ENCODE results near the gene NELFCD.
"Not testable (repeated sequence)": the region's sequence is repeated elsewhere in the genome, so short reads cannot be mapped to it uniquely, and the experiment has no call there.

Gene NELFCD

DNA sequence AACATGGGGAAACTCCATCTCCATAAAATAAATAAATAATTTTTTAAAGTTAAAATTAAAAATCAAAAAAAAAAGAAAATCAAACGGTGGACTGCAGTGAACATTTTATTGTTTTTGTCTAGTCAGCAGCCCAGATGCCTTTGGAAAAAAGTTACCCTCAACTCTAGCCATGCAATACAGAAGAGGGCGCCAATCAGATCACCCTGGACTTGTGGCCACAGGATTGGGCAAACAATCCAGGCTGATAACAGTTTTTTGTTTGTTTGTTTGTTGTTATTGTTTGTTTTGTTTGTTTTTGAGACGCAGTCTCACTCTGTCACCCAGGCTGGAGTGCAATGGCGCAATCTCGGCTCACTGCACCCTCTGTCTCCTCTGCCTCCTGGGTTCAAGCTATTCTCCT lies 30.5 kb upstream of the NELFCD start:
- H3K4me1 ChIP-seq (ENCODE audit: control insufficient read depth in 5 of 5, insufficient read depth in 5 of 5, low read length in 5 of 5) = no peaks in the 10 kb centered on the region
- no peak overlapping the region for H3K27ac ChIP-seq (ENCODE audit: low read depth, low read length)
- no peak overlapping the region for H3K9ac ChIP-seq (ENCODE audit: low read length in 5 of 5)
- no peaks in the 10 kb centered on the region for H3K36me3 ChIP-seq (ENCODE audit: control insufficient read depth in 5 of 5, insufficient read depth in 5 of 5, low read length in 5 of 5)
- H3K4me3 ChIP-seq (ENCODE audit: low read depth in 1 of 5, low read length in 5 of 5) = no peak overlapping the region
- H3K27me3 ChIP-seq (ENCODE audit: control insufficient read depth in 5 of 5, insufficient read depth in 4 of 5, low read length in 5 of 5) = peaks cover 0 to 3% (median 0%) of the 10 kb centered on the region in 5 donors
- no peaks in the 10 kb centered on the region for H3K9me3 ChIP-seq (ENCODE audit: control insufficient read depth in 5 of 5, low read length in 5 of 5)

DNA sequence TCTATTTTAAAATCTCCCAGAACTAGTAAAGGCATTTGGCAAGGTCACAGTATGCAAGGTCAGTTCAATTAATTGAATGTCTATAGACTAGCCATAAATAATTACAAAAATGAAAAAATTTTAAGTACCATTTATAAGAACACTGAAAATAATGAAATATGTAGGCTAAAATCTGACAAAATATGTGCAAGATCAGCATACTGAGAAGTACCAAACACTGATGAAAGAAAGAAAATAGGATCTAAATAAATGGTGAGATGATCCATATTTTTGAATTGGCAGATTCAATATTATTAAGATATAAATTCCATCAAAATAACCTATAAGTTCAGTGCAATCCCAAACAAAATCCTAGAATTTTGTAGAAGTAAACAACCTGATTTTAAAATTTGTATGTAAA lies 28.0 kb upstream of the NELFCD start:
- no peak overlapping the region for H3K4me3 ChIP-seq (ENCODE audit: low read depth in 1 of 5, low read length in 5 of 5)
- no peak overlapping the region for H3K27ac ChIP-seq (ENCODE audit: low read depth, low read length)
- H3K27me3 ChIP-seq (ENCODE audit: control insufficient read depth in 5 of 5, insufficient read depth in 4 of 5, low read length in 5 of 5) = peaks cover 0 to 3% (median 0%) of the 10 kb centered on the region in 5 donors
- no peaks in the 10 kb centered on the region for H3K36me3 ChIP-seq (ENCODE audit: control insufficient read depth in 5 of 5, insufficient read depth in 5 of 5, low read length in 5 of 5)
- H3K9ac ChIP-seq (ENCODE audit: low read length in 5 of 5) = no peak overlapping the region
- no peaks in the 10 kb centered on the region for H3K4me1 ChIP-seq (ENCODE audit: control insufficient read depth in 5 of 5, insufficient read depth in 5 of 5, low read length in 5 of 5)
- H3K9me3 ChIP-seq (ENCODE audit: control insufficient read depth in 5 of 5, low read length in 5 of 5) = no peaks in the 10 kb centered on the region

- Histone ChIP-seq H3K4me3 (ENCODE audit: low read depth in 1 of 5, low read length in 5 of 5) (no peak overlapping the region), H3K27ac (ENCODE audit: low read depth, low read length) (no peak overlapping the region), H3K36me3 (ENCODE audit: control insufficient read depth in 5 of 5, insufficient read depth in 5 of 5, low read length in 5 of 5) (no peaks in the 10 kb centered on the region), H3K27me3 (ENCODE audit: control insufficient read depth in 5 of 5, insufficient read depth in 4 of 5, low read length in 5 of 5) (no peaks in the 10 kb centered on the region), H3K4me1 (ENCODE audit: control insufficient read depth in 5 of 5, insufficient read depth in 5 of 5, low read length in 5 of 5) (no peaks in the 10 kb centered on the region), H3K9ac (ENCODE audit: low read length in 5 of 5) (no peak overlapping the region), H3K9me3 (ENCODE audit: control insufficient read depth in 5 of 5, low read length in 5 of 5) (no peaks in the 10 kb centered on the region)
Observed at GRCh38 chr20:58956078-58956477, 25.0 kb upstream of the NELFCD start.

- no peaks in the 10 kb centered on the region for H3K9me3 ChIP-seq (ENCODE audit: control insufficient read depth in 5 of 5, low read length in 5 of 5)
- no peaks in the 10 kb centered on the region for H3K27me3 ChIP-seq (ENCODE audit: control insufficient read depth in 5 of 5, insufficient read depth in 4 of 5, low read length in 5 of 5)
- H3K36me3 ChIP-seq (ENCODE audit: control insufficient read depth in 5 of 5, insufficient read depth in 5 of 5, low read length in 5 of 5) = no peaks in the 10 kb centered on the region
- no peak overlapping the region for H3K9ac ChIP-seq (ENCODE audit: low read length in 5 of 5)
- no peak overlapping the region for H3K4me3 ChIP-seq (ENCODE audit: low read depth in 1 of 5, low read length in 5 of 5)
- H3K27ac ChIP-seq (ENCODE audit: low read depth, low read length) = no peak overlapping the region
- H3K4me1 ChIP-seq (ENCODE audit: control insufficient read depth in 5 of 5, insufficient read depth in 5 of 5, low read length in 5 of 5) = no peaks in the 10 kb centered on the region
Observed at GRCh38 chr20:58959652-58960051, 21.4 kb upstream of the NELFCD start.

DNA sequence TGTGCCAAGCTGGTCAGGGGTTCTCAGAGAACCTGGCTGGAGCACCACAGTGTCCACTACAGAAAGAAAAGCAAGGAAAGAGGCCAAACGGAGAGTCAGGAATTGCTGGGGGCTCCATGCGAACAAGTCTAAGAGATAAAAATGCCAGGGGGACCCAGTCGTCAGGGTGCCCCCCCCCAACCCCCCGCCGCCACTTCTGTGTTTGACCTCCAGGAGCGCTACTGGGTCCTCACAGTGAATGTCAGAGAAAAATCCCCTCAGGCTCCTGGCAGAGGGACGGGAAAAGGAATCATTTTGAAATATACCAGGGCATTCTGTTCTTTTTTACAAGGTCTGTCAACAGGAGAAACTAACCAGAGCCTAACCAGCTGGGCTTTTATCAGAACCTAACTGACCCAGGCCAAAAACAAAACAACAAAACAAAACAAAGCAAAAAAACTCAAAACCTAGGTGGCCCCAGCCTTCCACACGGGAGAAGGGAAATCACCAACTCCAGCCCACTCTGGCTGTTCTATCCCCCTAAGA lies 17.9 kb upstream of the NELFCD start:
- Histone ChIP-seq H3K9ac (ENCODE audit: low read length in 5 of 5) (no peak overlapping the region), H3K4me1 (ENCODE audit: control insufficient read depth in 5 of 5, insufficient read depth in 5 of 5, low read length in 5 of 5) (no peaks in the 10 kb centered on the region), H3K27ac (ENCODE audit: low read depth, low read length) (no peak overlapping the region), H3K36me3 (ENCODE audit: control insufficient read depth in 5 of 5, insufficient read depth in 5 of 5, low read length in 5 of 5) (no peaks in the 10 kb centered on the region), H3K27me3 (ENCODE audit: control insufficient read depth in 5 of 5, insufficient read depth in 4 of 5, low read length in 5 of 5) (peaks cover 0 to 6% (median 0%) of the 10 kb centered on the region in 5 donors), H3K9me3 (ENCODE audit: control insufficient read depth in 5 of 5, low read length in 5 of 5) (no peaks in the 10 kb centered on the region), H3K4me3 (ENCODE audit: low read depth in 1 of 5, low read length in 5 of 5) (no peak overlapping the region)

- H3K9me3 ChIP-seq (ENCODE audit: control insufficient read depth in 5 of 5, low read length in 5 of 5); H3K27ac ChIP-seq (ENCODE audit: low read depth, low read length); H3K4me3 ChIP-seq (ENCODE audit: low read depth in 1 of 5, low read length in 5 of 5): not testable (repeated sequence)
Observed at GRCh38 chr20:58963922-58964321, 17.1 kb upstream of the NELFCD start.

DNA sequence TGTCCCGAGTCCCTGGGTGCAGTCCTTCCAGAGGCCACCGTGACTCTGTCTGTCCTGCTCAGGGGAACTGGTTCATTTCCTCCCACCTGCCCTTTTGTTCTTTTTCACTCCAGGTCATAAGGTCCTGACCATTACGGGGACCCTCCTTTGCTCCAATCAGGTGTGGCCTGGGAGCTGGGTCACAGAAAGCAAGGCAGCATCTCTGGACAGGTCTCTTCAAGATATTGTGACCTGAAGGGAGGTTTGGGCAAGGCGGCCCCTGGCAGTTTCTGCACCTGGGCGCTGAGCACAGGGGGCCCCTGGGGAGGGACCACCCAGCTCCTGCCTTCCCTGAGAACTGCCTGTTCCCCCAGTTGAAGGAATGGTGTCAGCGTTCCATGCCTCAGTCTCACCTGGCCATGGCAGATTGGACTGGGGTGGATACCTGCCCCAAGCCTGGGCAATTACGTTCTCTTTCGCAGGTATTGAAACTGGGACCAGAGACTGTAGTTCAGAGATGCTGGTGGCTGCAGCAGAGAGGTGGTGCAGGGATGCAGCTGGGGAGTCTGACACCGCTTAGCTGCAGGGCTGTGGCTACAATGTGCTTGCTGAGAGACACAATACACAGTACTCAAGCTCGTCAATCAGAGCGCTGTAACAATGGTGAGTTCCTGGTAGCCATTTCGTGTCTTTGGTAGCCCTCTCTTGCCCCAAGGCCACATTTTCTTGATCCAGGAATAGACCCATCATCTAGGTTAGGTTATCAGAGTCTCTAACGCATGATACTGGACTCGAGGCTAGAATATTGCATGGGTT lies 15.6 kb upstream of the NELFCD start:
- peaks cover 0 to 4% (median 0%) of the 10 kb centered on the region in 5 donors for H3K9me3 ChIP-seq (ENCODE audit: control insufficient read depth in 5 of 5, low read length in 5 of 5)

More at GRCh38 chr20:58963922-58964321, 17.1 kb upstream of the NELFCD start:
- not testable (repeated sequence) for H3K4me1 ChIP-seq (ENCODE audit: control insufficient read depth in 5 of 5, insufficient read depth in 5 of 5, low read length in 5 of 5); H3K9ac ChIP-seq (ENCODE audit: low read length in 5 of 5); H3K36me3 ChIP-seq (ENCODE audit: control insufficient read depth in 5 of 5, insufficient read depth in 5 of 5, low read length in 5 of 5); H3K27me3 ChIP-seq (ENCODE audit: control insufficient read depth in 5 of 5, insufficient read depth in 4 of 5, low read length in 5 of 5)

DNA sequence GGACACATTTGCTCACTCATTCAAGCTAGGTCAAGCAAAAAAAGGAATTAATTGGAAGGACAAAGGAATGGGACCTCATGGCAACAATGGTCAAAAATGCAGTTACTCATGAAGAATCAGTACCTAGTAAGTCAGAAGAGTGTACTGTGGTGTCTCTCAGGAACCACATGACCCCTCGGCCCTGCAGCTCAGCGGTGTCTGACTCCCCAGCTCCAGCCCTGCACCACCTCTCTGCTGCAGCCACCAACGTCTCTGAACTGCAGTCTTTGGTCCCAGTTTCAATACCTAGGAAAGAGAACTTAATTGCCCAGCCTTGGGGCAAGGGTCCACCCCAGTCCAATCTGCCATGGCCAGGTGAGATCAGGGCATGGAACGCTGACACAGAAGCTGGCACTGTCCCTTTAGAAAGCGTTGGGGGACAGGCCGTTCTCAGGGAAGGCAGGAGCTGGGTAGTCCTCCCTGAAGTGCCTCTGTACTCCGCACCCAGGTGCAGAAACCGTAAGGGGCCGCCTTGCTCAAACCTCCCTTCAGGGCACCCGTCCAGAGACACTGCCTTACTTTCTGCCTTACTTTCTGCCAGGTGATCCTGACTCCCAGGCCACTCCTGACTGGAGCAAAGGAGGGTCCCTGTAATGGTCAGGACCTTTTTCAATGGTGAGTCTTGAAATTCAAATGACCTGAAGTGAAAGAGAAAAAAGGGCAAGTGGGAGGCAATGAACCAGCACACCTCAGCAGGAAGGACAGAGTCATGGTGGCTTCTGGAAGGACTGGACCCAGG lies 13.2 kb upstream of the NELFCD start:
- Histone ChIP-seq H3K36me3 (ENCODE audit: control insufficient read depth in 5 of 5, insufficient read depth in 5 of 5, low read length in 5 of 5) (no peaks in the 10 kb centered on the region), H3K27me3 (ENCODE audit: control insufficient read depth in 5 of 5, insufficient read depth in 4 of 5, low read length in 5 of 5) (peaks cover 0 to 6% (median 0%) of the 10 kb centered on the region in 5 donors), H3K4me1 (ENCODE audit: control insufficient read depth in 5 of 5, insufficient read depth in 5 of 5, low read length in 5 of 5) (no peaks in the 10 kb centered on the region), H3K27ac (ENCODE audit: low read depth, low read length) (no peak overlapping the region), H3K9me3 (ENCODE audit: control insufficient read depth in 5 of 5, low read length in 5 of 5) (peaks cover 0 to 4% (median 0%) of the 10 kb centered on the region in 5 donors), H3K9ac (ENCODE audit: low read length in 5 of 5) (no peak overlapping the region), H3K4me3 (ENCODE audit: low read depth in 1 of 5, low read length in 5 of 5) (no peak overlapping the region)

More for the DNA sequence above, 15.6 kb upstream of the NELFCD start:
- Histone ChIP-seq H3K9ac (ENCODE audit: low read length in 5 of 5) (no peak overlapping the region), H3K27ac (ENCODE audit: low read depth, low read length) (no peak overlapping the region), H3K36me3 (ENCODE audit: control insufficient read depth in 5 of 5, insufficient read depth in 5 of 5, low read length in 5 of 5) (no peaks in the 10 kb centered on the region), H3K4me1 (ENCODE audit: control insufficient read depth in 5 of 5, insufficient read depth in 5 of 5, low read length in 5 of 5) (no peaks in the 10 kb centered on the region), H3K4me3 (ENCODE audit: low read depth in 1 of 5, low read length in 5 of 5) (no peak overlapping the region), H3K27me3 (ENCODE audit: control insufficient read depth in 5 of 5, insufficient read depth in 4 of 5, low read length in 5 of 5) (peaks cover 0 to 6% (median 0%) of the 10 kb centered on the region in 5 donors)

- H3K9me3 ChIP-seq (ENCODE audit: control insufficient read depth in 5 of 5, low read length in 5 of 5) = peaks cover 0 to 4% (median 0%) of the 10 kb centered on the region in 5 donors
- no peak overlapping the region for H3K27ac ChIP-seq (ENCODE audit: low read depth, low read length)
- peaks cover 0 to 6% (median 0%) of the 10 kb centered on the region in 5 donors for H3K27me3 ChIP-seq (ENCODE audit: control insufficient read depth in 5 of 5, insufficient read depth in 4 of 5, low read length in 5 of 5)
- H3K36me3 ChIP-seq (ENCODE audit: control insufficient read depth in 5 of 5, insufficient read depth in 5 of 5, low read length in 5 of 5) = no peaks in the 10 kb centered on the region
- no peaks in the 10 kb centered on the region for H3K4me1 ChIP-seq (ENCODE audit: control insufficient read depth in 5 of 5, insufficient read depth in 5 of 5, low read length in 5 of 5)
- no peak overlapping the region for H3K4me3 ChIP-seq (ENCODE audit: low read depth in 1 of 5, low read length in 5 of 5)
- H3K9ac ChIP-seq (ENCODE audit: low read length in 5 of 5) = no peak overlapping the region
Observed at GRCh38 chr20:58969439-58969838, 11.6 kb upstream of the NELFCD start.

DNA sequence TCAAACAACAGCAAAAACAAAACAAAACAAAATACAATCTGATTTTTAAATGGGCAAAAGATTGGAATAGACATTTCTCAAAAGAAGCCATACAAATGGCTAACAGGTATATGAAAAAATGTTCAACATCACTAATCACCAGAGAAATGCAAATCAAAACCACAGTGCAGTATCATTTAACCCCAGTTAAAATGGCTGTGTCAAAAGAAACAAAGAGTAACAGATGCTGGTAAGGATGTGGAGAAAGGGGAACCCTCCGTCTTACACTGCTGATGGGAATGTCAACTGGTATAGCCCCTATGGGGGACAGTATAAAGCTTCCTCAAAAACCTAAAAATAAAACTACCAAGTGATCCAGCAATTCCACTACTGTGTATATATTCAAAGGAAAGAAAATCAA lies 10.9 kb upstream of the NELFCD start:
- Histone ChIP-seq H3K36me3 (ENCODE audit: control insufficient read depth in 5 of 5, insufficient read depth in 5 of 5, low read length in 5 of 5) (no peaks in the 10 kb centered on the region), H3K27me3 (ENCODE audit: control insufficient read depth in 5 of 5, insufficient read depth in 4 of 5, low read length in 5 of 5) (peaks cover 0 to 6% (median 0%) of the 10 kb centered on the region in 5 donors), H3K9ac (ENCODE audit: low read length in 5 of 5) (no peak overlapping the region), H3K4me3 (ENCODE audit: low read depth in 1 of 5, low read length in 5 of 5) (no peak overlapping the region), H3K9me3 (ENCODE audit: control insufficient read depth in 5 of 5, low read length in 5 of 5) (peaks cover 0 to 4% (median under 1%) of the 10 kb centered on the region in 5 donors), H3K27ac (ENCODE audit: low read depth, low read length) (no peak overlapping the region), H3K4me1 (ENCODE audit: control insufficient read depth in 5 of 5, insufficient read depth in 5 of 5, low read length in 5 of 5) (no peaks in the 10 kb centered on the region)
